Stimulated activated naive CD8-positive, alpha-beta T cell treated with anti-CD3 and anti-CD28 coated beads, Interleukin-15, Interleukin-2, amounts not matched to agents 100 U/mL and 50 U/mL, for 24 hours (primary cell): ENCODE data around the gene MRPL12.
"Not testable (repeated sequence)": the region's sequence is repeated elsewhere in the genome, so short reads cannot be mapped to it uniquely, and the experiment has no call there.

Experiments used
- ATAC-seq: fragments of 150-1000 bp; cut with Tn5 transposase; one replicate; pipeline ENCODE4 v1.10.0; 2021
- DNase-seq: peaks from one replicate; pipeline ENCODE4 v3.0.0; 2021

The MRPL12 gene

GRCh38 chr17:81702934-81703746, at the start of gene MRPL12:
TSS of gene MRPL12 (plus strand) at chr17:81703367. CDS start at chr17:81703502, 135 bp downstream.
- DNase-seq = peak; percentile 93
- peak; percentile 86 for ATAC-seq

- ATAC-seq (no peak), DNase-seq (no peak)
These were observed 47.6 kb upstream of the MRPL12 start for GRCh38 chr17:81655378-81656117.

DNA sequence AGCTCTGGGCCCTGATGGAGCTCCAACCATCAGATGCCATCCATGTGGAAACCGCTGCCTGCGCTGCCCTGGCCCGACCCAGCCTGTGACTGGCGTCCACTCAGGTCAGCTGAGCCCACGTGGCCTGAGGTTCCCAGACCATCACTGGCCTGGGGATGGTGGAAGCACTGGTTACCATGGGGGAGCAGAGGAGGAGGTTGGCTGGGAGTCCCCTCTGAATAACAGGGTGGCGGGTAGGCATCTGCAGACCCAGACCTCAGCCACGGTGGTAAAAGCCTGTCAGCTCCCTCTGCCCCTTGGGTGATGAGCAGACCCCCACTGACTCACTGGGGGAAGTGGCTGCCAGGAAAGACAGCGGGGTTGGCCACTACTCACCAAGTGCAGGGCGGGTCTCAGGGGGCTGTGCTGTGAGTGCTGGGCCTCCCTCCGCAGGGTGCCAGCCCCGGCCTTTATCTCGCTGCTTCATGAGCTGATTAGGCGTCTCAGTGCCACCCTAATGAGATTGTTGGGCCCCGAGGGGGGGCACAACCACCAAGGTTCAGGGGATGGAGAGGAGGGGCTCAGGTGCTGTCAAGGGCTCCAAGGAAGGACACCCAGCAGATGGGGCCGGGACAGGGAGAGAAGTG, 46.9 kb upstream of the MRPL12 start, which contains the start of gene PDE6G:
Gene PDE6G (minus strand): TSS at position 425 of the 626 bp plus-strand sequence. CDS start 3,237 bp downstream, outside the sequence.
- DNase-seq (no peak), ATAC-seq (no peak)

- DNase-seq (no peak), ATAC-seq (no peak)
These were observed 46.3 kb upstream of the MRPL12 start for GRCh38 chr17:81656835-81657234.

- ATAC-seq (no peak), DNase-seq (no peak)
These were observed 44.1 kb upstream of the MRPL12 start for GRCh38 chr17:81659038-81659437.

- ATAC-seq = no peak
- no peak for DNase-seq
These were observed 42.7 kb upstream of the MRPL12 start for GRCh38 chr17:81660441-81660840.

- no peak for ATAC-seq
- no peak for DNase-seq
These were observed 41.2 kb upstream of the MRPL12 start for GRCh38 chr17:81662002-81662401.

DNA sequence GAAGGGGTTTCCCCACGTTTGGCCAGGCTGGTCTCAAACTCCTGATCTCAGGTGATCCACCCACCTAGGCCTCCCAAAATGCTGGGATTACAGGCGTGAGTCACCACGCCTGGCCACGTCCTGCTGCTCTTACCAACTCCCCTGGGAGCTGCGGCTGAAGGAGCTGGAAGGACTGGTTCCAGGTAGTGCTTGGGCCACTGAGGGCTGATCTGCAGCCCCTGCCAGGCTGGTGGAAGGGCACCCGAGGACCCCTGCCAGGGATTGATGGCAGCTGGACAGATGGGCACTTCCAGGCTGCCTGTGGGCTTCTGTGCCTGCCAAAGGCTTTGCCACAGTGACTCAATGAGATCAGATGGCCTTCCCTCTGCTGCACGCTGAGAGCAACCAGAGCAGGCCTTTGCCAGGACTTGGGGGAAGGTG, 39.1 kb upstream of the MRPL12 start:
- DNase-seq (peak; percentile 26), ATAC-seq (no peak)

DNA sequence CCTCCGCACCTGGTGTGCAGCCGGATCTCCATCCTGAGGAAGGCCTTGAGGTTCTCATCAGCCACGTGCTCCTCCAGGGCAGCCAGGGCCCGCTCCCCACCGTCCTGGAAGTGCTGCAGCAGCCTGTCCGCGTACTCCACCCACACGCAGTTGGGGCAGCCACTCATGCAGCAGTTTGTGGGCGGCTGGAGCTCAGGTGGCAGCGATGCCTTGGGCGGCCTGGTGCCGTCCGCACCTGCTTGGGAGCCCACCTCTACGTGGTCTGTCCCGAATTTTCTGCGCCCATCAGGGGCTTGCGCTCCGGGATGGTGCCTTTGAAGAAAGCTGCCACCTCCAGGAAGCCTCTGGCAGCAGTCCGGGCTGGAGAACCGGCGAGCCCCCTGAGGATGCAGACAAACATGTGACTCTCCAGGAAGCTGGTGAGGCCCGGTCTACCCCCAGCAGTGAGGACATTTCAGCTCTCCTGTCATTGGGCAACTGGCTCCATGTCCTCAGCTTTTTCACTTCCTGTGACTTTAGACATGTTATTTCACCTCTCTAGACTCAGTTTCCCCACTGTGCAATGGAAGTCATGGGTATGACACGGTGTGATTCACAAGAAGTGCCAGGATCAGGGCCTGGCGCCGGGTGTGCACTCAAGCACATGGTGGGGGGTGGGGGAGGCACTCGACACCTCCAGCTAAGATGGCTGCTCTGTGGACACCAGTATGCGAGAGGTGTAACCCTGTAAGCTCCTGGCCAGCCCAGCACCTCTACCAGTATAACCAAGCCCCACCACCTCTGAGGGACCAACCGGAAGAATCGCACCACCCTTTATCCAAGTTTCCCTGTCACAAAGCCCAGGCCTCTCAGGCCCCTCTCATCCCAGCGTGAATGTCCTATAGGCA, 37.7 kb upstream of the MRPL12 start:
- peak; percentile 74 for DNase-seq
- ATAC-seq = peak; percentile 34

DNA sequence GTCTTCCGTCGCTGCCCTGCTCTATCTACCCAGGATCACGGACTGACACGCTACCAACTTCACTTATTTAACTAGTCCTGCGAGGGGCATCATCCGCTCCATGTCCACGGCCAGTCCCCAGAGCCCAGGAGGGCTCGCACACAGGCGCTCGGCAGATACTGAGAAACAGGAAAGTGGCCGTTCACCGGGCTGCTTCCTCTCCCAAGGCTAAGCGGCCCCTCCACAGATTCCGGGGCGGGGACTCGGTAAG, 37.1 kb upstream of the MRPL12 start:
- DNase-seq (no peak), ATAC-seq (peak; percentile 1)

- DNase-seq (peak; percentile 97), ATAC-seq (peak; percentile 94)
These were observed 36.6 kb upstream of the MRPL12 start, which contains the start of the genes CCDC137 and OXLD1 for GRCh38 chr17:81666342-81667191. TSS of gene CCDC137 (plus strand) at chr17:81666737. CDS start at chr17:81666767, 30 bp downstream. TSS of gene OXLD1 (minus strand) at chr17:81666605. CDS start at chr17:81666577, 28 bp downstream.

DNA sequence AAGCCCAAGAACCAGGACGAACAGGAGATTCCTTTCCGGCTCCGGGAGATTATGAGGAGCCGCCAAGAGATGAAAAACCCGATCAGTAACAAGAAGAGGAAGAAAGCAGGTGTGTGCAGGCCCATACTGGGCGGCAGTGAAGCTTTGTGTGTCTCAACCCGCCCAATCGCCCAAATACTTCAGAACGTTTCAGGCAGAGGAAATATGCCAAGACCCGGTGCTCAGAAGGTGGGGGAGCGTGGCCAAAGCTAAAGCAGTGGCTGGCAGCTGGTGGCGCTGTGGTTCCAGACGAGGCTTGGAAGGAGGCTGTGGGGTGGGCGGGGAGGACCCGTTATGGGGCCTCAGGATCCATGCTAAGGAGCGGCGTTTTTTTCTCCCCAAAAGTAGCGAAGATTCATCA, 35.4 kb upstream of the MRPL12 start:
- peak; percentile 30 for DNase-seq
- ATAC-seq = no peak

DNA sequence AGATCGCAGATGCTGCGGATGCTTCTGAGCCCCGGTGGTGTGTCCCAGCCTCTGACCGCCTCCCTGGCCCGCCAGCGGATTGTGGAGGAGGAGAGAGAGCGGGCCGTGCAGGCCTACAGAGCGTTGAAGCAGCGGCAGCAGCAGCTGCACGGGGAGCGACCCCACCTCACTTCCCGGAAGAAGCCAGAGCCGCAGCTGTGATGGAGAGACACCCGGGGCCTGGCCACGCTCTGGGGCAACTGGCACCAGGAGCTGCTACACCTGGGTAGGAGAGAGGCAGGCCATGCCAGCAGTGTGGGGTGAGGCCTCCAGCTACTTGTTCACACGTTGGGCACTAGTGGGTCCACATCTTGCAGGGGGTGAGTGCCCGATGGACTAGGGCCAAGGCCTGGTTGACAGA, 30.7 kb upstream of the MRPL12 start:
- no peak for ATAC-seq
- no peak for DNase-seq

DNA sequence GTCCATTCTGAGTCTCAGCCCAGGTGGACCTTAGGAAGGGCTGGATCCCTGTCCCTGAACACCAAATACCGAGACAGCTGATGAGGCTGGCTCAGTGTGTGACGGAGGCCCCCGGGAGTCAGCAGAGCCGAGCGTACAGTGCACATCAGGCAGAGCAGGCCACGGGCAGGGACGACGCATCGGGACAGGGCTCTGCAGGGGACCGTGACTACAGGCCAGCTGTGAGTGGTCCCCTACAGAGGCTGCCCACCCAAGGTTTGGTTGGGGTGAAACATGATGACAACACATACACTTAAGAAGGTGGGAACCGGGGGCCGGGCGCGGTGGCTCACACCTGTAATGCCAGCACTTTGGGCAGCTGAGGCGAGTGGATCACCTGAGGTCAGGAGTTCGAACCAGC, 30.2 kb upstream of the MRPL12 start:
- ATAC-seq = no peak
- no peak for DNase-seq

GRCh38 chr17:81673561-81674258, 29.5 kb upstream of the MRPL12 start:
- ATAC-seq (no peak), DNase-seq (no peak)

- not testable (repeated sequence) for ATAC-seq, DNase-seq
These were observed 27.5 kb upstream of the MRPL12 start for GRCh38 chr17:81675515-81676221.

DNA sequence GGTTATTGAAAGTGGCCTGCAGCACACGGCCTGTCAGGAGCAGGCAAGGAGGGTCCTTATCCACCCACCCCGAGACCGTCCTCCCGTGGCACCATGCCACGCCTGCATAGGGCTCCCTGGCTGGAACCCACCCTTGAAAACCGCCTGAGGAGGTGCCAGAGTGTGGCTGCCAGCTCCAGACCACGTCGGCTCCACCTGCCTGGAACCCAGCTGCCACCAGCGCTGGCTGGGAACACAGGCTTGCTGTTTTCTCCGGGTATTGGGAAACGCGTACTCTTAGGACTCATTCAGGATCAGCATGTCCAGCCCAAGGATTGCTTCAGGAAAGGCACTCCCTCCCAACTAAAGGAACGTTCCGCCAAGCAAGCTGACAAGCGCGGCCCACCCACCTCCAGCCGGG, 26.3 kb upstream of the MRPL12 start:
- DNase-seq = no peak

DNA sequence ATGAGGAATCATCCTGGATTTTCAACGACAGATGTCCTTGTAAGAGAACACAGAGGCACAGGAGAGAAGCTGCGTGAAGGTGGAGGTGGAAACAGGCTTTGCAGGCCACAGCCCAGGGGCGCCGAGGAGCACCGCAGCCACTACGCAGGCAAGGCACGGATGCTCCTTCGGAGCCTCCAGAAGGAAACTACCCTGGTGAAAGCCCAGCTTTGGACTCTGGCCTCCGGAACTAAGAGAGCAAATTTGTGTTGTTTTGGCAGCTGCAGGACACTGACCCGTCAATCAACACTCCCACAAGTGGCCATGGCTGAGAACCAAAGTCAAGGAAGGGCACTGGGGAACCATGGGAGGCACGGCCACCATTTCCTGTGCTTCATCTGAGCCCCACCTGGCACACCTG, 23.0 kb upstream of the MRPL12 start:
- DNase-seq (no peak), ATAC-seq (no peak)

More for the DNA sequence above, 26.3 kb upstream of the MRPL12 start:
- ATAC-seq = no peak

DNA sequence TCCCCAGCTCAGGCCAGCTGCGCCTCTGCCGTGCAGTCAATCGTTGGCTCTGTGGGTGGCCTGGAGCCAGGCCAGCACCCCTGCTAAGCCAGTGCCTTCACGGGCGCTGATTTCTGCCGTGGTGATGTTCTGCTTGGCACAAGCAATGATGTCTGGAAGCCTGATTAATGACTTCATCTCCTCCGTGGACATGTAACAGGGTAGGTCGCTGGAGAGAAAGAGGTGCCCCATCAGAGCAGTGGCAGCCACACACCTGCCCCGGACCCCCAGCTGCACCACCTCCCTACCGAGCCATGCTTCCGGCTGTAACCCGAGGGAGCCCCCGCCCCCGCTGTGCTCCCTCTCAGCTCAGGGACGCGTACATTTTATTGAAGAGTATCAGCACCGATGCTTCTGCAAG, 21.5 kb upstream of the MRPL12 start:
- ATAC-seq = no peak
- DNase-seq = no peak
